AG08395 (cell line): Measurements from ENCODE around the gene NES.
"Not testable (repeated sequence)": the region's sequence is repeated elsewhere in the genome, so short reads cannot be mapped to it uniquely, and the experiment has no call there.

ENCODE experiments used
- DNase-seq: peaks from one replicate; pipeline ENCODE4 v3.0.0; 2012; ENCODE audit warnings: mixed read lengths, low spot score

The NES gene

DNA sequence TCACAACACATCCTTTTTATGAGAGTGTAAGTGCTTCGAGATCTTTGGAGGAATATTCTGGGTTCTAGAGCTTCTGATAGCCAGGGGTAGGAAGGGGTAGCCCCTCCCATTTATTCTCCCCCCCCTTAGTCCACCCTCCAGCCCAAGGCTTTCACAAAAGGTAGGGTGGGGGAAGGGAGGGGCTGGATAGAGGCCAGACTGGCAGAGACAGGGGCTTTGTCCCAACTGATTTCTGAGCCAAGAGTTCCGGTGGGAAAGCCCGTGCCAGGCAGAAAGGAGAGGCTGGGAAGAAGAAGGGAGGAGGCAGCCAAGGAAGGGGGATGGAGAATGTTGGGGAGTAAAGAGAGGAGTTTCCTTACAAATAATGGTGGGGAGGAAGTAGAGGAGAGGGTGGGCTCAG is 32.2 kb downstream of the NES start:
- no peak for DNase-seq

DNA sequence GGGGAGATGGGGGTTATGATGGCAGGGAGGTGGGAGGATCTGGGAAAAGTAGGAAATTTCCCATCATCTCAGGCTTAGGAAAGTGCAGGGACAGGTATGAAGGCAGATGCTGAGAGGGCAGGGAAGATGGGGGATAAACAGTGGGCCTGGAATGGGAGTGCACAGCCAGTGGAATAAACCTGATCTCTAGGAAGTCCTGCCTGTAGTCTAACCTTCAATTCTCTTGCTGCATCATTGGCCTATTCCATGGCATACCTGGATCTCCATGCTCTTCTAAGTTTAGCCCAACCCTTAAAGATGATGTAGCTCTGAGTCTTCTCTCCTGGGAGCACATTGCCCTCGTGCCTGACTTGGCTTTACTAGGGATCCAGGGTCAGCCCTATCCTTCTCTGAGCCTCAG is 32.6 kb downstream of the NES start:
- no peak for DNase-seq

DNA sequence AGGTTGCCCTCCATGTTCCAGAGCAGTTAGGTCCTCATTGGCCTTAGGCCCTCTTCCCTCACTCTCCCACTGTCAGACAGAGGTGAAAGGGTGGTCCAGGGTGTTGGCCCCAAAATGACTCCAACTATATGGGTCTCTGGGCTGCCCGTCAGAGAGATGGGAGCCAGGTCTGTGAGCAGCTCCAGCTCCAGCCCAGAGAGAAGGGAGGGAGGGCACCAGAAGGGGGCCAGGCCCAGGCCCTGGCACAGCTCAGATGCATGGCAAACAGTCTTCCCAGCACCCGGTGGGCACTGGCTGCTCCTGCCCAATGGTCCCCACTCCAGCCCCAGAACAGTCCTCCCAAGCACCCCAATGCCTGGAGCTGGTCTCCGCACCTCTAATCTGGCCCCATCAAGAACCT is 33.1 kb downstream of the NES start:
- no peak for DNase-seq

DNA sequence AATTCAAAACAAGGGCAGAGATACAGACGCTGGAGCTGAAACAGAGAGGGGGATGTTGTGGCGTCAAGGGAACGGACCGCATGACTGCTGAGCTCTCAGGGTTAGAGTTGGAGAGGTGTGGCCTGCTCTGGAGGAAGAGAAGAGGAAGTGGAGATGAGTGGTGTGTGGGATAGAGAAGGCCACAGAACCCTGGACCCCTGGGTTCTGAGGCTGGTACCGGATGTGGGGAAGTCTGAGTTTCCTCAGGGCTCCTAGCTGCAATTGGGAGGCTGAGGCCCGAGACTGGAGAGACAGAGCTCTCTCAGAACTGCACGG is 33.5 kb downstream of the NES start:
- DNase-seq = no peak

DNA sequence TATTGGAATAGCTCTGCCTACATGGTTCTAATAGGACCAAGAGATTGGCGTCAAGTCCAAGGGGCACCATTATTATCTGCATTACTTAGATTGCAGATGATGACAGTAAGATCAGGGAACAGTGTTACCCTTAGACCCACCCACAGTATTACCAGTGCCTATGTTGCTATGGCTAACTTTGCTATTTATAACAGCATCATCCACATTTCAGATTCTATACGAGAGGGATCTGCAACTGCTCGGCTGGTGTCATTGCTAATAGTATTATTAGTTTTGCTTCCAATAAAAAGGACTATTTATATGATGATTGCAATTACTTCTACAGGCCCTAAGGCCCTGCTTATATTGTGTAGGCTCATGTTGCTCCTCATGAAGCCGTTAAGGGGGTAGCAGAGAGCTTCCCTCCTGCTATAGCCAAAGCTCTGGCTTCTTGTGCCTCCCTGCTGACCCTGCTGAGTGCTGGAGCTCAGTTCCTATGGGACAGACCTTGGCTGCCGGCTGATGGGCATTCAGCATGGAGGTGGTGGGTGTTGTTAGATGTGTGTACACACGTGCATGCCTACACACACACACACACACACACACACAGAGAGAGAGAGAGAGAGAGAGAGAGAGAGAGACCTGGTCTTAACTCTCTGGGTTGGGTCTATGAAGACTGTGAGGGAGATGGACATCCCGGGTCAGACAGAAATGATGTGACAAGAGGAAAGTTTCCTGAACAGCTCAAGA is 34.0 kb downstream of the NES start:
- DNase-seq = no peak

DNA sequence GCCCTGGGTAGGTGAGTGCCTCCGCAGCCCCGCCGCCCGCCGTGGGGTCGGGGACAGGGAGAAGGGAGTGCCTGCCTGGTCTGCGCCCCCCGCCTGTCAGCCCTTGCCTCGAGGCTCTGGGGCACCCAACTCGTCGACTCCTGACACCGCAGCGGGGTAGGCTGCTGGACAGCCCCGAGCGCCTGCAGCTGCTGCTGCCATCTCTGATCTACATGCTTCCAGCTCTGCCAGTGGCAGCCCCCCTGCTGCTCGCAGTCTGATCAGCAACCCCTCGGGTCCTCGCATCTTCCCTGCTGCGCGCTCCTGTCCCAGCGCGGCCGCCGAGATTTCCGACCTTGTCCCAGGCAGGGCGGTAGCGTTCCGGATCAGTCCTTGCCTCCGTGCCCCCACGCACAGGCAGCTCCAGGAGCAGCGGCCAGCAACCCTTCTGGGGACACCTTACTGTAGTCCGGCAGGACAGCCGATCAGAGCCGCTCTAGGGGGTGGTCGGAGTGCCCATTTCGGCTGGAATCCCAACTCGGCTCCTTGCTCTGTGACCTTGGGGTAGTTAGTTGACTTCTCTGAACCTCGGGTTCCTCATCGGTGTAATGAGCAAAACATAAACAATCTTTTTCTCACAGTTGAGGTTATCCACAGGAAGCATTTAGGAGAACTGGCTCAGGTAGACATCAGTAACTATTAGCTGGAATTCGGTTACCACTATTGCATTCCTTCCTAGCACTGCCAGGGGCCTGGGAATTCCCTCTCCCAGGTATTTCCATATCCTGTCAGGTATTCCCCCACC is 34.8 kb downstream of the NES start:
- DNase-seq = no peak

DNA sequence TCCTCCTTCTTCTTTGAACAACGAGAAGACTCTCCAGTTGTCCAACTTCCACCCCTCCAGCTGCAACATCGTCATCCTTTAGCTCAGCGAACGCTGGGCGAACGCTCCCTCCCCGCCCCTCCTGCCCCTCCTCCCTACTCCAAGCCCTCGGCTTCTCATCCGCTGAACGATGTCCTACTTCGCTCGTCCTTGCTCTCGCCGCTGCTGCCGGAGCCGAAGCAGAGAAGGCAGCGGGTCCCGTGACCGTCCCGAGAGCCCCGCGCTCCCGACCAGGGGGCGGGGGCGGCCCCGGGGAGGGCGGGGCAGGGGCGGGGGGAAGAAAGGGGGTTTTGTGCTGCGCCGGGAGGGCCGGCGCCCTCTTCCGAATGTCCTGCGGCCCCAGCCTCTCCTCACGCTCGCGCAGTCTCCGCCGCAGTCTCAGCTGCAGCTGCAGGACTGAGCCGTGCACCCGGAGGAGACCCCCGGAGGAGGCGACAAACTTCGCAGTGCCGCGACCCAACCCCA is 35.4 kb downstream of the NES start, which contains the start of gene BCAN:
BCAN (plus strand) TSS at position 357 of the 504 bp plus-strand sequence. CDS start 3,938 bp downstream, outside the sequence.
- peak; percentile 32 for DNase-seq

DNA sequence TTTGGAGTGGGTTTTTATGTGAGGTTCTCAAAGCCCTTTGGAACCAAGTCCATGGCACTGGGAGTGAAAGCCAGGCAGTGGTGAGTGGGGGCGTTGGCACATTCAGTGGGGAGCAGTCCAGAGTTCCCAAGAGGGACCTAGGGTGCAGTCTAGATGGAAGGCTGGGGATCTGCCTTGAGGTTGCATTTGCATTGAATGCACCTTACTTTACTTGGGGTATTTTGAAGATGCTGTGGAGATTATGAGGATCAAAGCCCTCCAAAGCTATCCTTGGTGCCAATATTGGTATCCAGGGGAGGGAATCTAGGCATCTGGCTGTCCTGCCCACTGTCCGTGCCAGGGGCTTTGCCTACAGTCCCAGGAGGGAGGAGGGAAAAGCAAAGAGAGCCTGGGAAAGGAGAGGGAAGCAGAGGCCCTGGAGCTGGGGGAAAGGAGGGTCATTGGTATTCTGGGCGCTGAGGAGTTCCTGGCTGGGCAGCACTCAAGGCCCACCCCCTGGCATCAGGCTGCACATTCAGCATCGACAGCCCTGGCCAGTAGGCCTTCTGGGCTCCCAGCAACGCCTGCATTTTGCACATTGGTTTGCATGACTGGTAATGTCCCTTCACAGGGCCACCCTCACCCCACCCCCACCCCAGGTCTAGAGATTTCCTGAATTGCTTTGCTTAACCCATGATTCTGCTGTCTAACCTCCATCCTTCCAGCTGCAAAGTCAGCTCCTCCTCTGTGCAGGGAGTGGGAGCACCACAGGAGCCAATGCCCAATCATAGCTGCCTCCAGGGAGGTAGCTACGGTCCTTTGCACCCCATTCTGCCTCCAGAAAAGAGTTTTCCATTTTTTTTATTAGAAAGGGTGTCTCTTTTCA is 36.1 kb downstream of the NES start:
- no peak for DNase-seq

DNA sequence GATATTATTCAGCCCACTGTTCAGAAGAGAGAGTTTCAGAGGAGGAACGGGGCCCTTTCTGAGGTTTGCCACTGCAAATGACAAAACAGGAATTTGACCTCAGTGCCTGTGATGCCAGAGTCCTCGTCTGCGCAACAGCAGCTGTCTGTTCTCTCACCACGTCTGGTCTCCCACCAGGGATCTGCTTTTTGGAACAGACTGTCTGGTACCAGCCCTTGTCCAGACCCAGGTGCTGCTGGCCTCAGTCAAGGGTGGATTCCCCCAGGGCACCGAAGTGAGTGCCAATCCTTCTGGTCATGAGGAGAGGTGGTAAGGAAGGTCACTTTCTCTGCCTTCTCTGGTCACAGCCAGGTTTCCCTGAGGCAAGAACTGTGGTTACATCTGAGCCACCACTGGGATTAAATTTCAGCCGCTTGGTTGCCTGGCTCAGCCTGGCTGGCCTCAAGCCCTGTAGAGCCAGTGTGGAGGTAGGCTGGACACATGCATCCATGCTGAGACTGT is 37.6 kb downstream of the NES start:
- DNase-seq = no peak

DNA sequence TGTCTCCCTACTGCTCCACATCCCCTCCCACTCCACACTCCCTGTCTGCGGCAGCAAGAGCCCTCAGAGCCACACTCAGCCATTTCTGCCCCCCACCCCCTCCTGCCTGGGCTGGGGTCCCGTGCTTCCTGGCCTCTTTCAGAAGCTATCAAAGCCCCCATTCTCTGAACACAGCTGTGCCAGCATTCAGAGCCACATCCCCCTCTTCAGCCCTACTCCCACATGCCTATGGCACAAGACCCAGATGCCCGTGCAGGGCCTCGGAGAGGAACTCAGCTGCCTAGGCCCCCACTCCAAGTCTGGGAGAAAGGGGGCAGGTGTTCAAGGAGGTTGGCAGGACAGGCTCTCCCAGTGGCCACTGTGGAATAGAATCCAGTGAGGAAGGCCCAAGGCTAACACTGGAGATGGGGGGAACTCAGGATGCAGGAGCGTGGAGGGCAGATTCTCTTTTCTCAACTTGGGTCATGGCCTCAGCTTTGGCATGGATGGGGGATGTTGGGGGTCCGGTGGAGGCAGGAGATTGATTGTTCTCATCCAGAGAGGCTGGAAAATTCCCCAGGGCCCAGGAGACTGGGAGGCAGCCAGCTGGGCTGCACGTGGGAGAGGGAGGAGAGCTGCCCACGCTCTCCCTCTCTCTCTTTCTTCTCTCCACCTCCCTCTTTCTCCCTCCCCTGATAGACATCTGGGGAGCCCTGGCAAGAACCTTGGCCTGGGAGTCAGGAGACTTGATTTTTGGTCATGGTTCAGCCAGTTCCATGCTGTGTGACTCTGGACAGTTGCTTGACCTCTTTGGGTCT is 38.8 kb downstream of the NES start:
- DNase-seq = no peak

DNA sequence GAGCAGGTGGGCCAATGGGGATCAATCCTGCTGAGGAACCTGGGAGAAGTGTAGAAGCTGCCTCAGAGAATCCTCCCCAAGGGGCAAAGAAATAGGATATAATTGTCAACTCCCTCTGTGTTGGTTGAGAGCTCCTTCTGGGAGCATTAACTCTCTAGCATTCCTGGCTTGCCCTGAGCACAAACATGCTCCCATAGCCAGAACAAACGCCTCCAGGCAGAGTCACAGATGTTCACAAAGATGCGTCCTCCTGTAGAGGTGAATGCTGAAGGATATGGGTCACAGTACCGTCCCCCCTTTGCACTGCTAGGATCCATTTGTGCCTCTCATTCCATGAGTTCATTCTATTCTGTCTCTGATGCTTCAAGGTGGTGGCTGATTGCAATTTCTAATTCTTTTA is 44.9 kb downstream of the NES start:
- no peak for DNase-seq

DNA sequence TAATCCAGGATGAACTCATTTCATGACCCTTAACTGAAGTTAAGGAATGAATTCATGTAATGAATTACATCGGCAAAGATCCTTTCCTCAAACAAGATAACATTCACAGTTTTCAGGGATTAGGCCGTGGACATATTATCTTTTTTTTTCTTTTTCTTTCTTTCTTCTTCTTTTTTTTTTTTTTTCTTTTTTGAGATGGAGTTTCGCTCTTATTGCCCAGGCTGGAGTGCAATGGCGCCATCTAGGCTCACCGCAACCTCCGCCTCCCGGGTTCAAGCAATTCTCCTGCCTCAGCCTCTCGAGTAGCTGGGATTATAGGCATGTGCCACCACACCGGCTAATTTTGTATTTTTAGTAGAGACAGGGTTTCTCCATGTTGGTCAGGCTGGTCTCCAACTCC is 46.1 kb downstream of the NES start:
- not testable (repeated sequence) for DNase-seq

DNA sequence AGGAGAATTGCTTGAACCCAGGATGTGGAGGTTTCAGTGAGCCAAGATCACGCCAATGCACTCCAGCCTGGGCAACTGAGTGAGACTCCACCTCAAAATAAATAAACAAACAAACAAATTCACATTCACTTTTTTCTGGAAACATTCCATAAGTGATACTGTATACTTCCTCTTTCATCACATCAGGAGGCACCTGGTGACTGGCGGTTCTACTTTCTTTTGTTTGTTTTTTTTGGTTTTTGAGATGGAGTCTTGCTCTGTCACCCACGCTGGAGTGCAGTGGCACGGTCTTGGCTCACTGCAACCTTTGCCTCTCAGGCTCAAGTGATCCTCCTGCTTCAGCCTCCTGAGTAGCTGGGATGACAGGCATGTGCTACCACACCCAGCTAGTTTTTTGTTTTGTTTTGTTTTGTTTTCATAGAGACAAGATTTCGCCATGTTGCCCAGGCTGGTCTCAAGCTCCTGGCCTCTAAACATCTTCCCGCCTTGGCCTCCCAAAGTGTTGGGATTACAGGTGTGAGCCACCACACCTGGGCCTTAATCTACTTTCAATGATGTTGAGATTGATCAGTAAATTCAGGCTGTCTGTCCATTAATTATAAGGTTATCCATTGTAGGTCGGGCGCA is 47.3 kb downstream of the NES start:
- DNase-seq = no peak

DNA sequence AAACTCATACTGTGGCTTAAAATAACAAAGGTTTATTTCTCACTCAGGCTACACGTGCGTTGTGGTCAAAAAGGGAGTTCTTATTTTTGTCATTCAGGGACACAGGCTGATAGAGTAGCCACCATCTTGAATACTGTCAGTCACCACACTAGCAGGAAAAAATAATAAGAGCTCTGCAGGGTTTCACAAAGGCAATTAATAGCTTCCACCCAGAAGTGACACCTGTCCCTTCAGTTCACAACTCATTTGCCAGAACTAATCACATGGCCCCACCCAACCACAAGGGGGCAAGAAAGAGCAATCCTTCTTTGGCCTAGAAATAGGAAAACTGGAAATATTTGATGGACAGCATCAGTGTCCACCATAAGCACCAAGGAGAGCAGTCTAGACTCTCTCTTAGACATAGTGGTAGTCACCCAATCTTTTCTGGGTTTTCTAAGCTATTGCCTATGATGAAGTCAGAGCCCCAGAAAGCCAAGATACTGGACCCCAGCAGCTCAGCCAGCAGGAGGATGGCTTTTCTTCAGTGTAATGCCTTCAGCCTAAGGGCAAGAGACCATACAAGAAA is 49.8 kb downstream of the NES start:
- DNase-seq = peak; percentile 47

DNA sequence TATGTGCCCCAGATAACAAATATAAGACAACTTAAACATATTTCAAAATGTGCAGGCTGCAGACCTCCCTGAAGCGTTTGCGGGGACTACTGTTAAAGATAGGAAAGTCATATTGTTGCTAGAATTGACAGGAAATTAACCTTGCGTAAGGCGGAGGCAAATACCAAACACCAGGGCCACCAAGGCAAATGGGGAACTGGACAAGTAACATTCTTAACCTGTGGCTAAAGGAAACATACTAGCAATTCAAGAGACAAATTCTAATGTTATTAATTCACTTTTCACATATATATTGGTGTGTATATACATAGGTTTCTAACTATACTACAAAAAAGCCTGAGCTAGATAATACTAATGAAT is 51.1 kb downstream of the NES start:
- DNase-seq = no peak

DNA sequence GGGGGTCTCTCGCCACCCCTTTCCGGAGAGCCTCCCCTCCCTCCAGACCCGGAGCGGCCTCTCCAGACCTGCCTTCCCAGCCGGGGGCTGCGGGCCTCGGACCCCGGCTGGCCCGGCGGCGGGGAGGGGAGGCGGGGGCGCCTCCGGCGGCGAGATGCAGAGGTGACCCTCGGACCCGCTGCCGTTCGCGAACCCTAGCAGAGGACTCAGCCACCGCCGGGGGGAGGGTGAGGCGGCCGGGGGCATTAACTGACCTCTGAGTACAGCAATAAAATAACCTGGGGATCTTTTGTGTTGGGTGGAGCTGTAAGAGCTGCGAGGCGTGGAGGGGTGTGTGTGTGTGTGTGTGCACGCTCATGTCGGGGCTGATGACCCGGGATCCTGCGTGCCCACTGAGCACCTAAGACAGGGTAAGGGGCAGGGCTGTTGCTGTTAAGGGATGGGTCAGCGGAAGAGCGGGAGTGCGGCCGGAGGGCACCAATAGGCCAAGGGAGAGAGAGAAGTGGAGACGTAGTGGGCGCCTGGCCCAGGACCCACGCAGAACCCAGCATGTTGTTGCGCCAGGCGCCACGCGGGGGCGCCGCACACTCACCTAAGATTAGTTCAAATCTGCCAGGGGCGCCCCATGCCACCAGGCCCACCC is 51.6 kb downstream of the NES start:
- peak; percentile 42 for DNase-seq

DNA sequence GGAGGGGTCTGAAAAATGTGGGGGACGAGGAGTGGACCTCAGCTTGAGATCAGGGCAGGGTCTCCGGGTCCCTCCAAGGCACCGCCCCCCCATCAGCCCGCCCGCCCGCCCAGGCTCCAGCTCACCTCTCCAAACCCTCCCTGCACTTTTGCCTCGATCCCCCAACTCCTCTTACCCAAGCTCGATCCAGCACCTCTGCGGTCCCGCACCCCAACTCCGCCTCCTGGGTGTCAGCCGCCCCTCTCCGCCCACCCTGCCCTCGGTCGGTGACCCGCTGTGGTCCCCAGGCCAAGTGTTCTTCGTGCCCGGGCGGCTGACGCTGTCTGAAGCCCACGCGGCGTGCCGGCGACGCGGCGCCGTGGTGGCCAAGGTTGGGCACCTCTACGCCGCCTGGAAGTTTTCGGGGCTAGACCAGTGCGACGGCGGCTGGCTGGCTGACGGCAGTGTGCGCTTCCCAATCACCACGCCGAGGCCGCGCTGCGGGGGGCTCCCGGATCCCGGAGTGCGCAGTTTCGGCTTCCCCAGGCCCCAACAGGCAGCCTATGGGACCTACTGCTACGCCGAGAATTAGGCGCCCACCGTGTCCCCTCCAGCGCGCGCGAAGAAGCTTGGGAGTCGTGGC is 52.3 kb downstream of the NES start:
- no peak for DNase-seq

DNA sequence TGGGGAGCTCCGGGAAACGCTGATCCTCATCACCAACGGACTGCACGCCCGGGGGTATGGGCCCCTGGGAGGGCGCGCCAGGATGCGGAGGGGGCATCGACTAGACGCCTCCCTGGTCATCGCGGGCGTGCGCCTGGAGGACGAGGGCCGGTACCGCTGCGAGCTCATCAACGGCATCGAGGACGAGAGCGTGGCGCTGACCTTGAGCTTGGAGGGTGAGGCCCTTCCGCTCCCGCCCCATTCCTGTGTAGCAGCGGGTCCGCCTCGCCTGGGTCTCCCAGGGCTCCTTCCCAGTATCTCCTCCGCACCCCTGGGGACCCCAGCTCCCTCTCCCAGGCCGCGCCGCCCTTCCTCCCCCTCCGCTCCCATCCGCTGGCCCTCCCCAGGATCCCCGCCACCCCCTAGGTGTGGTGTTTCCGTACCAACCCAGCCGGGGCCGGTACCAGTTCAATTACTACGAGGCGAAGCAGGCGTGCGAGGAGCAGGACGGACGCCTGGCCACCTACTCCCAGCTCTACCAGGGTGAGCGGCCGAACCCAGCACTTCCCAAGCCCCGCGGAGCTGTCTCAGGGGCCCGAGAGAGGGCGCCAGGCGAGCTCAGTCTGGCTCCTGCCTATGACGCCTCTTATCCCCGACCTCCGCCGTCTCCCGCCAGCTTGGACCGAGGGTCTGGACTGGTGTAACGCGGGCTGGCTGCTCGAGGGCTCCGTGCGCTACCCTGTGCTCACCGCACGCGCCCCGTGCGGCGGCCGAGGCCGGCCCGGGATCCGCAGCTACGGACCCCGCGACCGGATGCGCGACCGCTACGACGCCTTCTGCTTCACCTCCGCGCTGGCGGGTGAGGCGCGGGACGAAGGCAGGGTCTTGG is 53.0 kb downstream of the NES start:
- no peak for DNase-seq
